Measurements from ENCODE around the gene RNF213.
"Not testable (repeated sequence)": the region's sequence is repeated elsewhere in the genome, so short reads cannot be mapped to it uniquely, and the experiment has no call there.

DNA sequence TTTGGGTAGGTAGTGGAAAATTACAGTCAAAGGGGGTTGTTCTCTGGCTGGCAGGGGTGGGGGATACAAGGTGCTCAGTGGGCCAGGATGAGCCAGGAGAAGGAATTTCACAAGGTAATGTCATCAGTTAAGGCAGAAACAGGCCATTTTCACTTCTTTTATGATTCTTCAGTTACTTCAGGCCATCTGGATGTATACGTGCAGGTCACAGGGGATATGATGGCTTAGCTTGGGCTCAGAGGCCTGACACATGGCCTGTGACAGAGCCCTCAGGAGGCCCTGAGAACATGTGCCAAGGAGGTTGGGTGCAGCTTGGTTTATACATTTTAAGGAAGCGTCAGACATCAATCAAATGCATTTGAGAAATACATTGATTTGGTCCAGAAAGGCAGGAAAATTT is 2.4 kb upstream of the RNF213 start:
- TF ChIP-seq, protein P1, sequence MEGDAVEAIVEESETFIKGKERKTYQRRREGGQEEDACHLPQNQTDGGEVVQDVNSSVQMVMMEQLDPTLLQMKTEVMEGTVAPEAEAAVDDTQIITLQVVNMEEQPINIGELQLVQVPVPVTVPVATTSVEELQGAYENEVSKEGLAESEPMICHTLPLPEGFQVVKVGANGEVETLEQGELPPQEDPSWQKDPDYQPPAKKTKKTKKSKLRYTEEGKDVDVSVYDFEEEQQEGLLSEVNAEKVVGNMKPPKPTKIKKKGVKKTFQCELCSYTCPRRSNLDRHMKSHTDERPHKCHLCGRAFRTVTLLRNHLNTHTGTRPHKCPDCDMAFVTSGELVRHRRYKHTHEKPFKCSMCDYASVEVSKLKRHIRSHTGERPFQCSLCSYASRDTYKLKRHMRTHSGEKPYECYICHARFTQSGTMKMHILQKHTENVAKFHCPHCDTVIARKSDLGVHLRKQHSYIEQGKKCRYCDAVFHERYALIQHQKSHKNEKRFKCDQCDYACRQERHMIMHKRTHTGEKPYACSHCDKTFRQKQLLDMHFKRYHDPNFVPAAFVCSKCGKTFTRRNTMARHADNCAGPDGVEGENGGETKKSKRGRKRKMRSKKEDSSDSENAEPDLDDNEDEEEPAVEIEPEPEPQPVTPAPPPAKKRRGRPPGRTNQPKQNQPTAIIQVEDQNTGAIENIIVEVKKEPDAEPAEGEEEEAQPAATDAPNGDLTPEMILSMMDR (IDR thresholded peaks at IDR 0.05), result not testable (repeated sequence)
- TF ChIP-seq POLR2A, EP300 (IDR thresholded peaks at IDR 0.05): not testable (repeated sequence)
